Stimulated activated naive CD4-positive, alpha-beta T cell treated with Interleukin-2 at 50 U/mL for 16 hours (primary cell): ENCODE data around the gene TMTC4.

Source experiments
- DNase-seq: peaks from one replicate; lab custom pipeline; 2025; lab: John Stamatoyannopoulos, UW

The TMTC4 gene

GRCh38 chr13:100667894-100668293, 6.7 kb downstream of the TMTC4 start:
- DNase-seq, result no peak

GRCh38 chr13:100666124-100666523, 8.5 kb downstream of the TMTC4 start:
- no peak for DNase-seq

- no peak for DNase-seq
Observed at GRCh38 chr13:100665403-100665802, 9.2 kb downstream of the TMTC4 start.

- no peak for DNase-seq
Observed at GRCh38 chr13:100664171-100664900, 10.3 kb downstream of the TMTC4 start.

GRCh38 chr13:100662468-100663211, 12.0 kb downstream of the TMTC4 start:
- no peak for DNase-seq

- DNase-seq, result no peak
Observed at GRCh38 chr13:100660761-100661160, 13.8 kb downstream of the TMTC4 start.

- no peak for DNase-seq
Observed at GRCh38 chr13:100659578-100659977, 15.0 kb downstream of the TMTC4 start.

- no peak for DNase-seq
Observed at GRCh38 chr13:100658363-100658762, 16.2 kb downstream of the TMTC4 start.

GRCh38 chr13:100657881-100658315, 16.7 kb downstream of the TMTC4 start:
- no peak for DNase-seq

- DNase-seq, result no peak
Observed at GRCh38 chr13:100652510-100652909, 22.1 kb downstream of the TMTC4 start.

- DNase-seq, result no peak
Observed at GRCh38 chr13:100650326-100650725, 24.3 kb downstream of the TMTC4 start.

- no peak for DNase-seq
Observed at GRCh38 chr13:100648354-100648753, 26.2 kb downstream of the TMTC4 start.

GRCh38 chr13:100646871-100647270, 27.7 kb downstream of the TMTC4 start:
- DNase-seq, result no peak

GRCh38 chr13:100646030-100646673, 28.4 kb downstream of the TMTC4 start:
- no peak for DNase-seq

GRCh38 chr13:100645382-100645781, 29.2 kb downstream of the TMTC4 start:
- no peak for DNase-seq

GRCh38 chr13:100644371-100644770, 30.2 kb downstream of the TMTC4 start:
- no peak for DNase-seq

- DNase-seq, result no peak
Observed at GRCh38 chr13:100637796-100638195, 36.8 kb downstream of the TMTC4 start.

GRCh38 chr13:100637380-100637779, 37.2 kb downstream of the TMTC4 start:
- no peak for DNase-seq

- no peak for DNase-seq
Observed at GRCh38 chr13:100636441-100636840, 38.2 kb downstream of the TMTC4 start.

GRCh38 chr13:100636004-100636403, 38.6 kb downstream of the TMTC4 start:
- no peak for DNase-seq

- no peak for DNase-seq
Observed at GRCh38 chr13:100634696-100635095, 39.9 kb downstream of the TMTC4 start.

- no peak for DNase-seq
Observed at GRCh38 chr13:100633461-100633860, 41.1 kb downstream of the TMTC4 start.

- no peak for DNase-seq
Observed at GRCh38 chr13:100630555-100630954, 44.0 kb downstream of the TMTC4 start.
